Fibroblast of pulmonary artery (primary cell): ENCODE measurements around the gene TRIM34.
"Not testable (repeated sequence)": the region's sequence is repeated elsewhere in the genome, so short reads cannot be mapped to it uniquely, and the experiment has no call there.

Source experiments
- DNase-seq: peaks from one replicate; pipeline ENCODE4 v3.0.0-alpha.2; 2010; ENCODE audit warnings: low read depth
- H3K4me3 ChIP-seq: replicated peaks from 2 replicates; pipeline ENCODE4 v1.5.1; 2011; ENCODE audit warnings: low read depth, mild to moderate bottlenecking, control low read depth, low read length, moderate library complexity
- CTCF ChIP-seq: IDR thresholded peaks from 2 replicates; pipeline ENCODE4 v1.5.1; 2011; ENCODE audit warnings: mild to moderate bottlenecking, control low read depth, low read length, inconsistent platforms; ENCODE audit errors: missing control alignments

TRIM34 gene

GRCh38 chr11:5684646-5685362 lies 60.0 kb downstream of the TRIM34 start, which contains the start of gene TRIM5:
TRIM5 (minus strand) TSS chr11:5685074; CDS start chr11:5680177, 4,897 bp downstream.
- H3K4me3 ChIP-seq: peak within 1 kb of the TSS; percentile 62
- DNase-seq: peak; percentile 98
- TF ChIP-seq CTCF: peak; percentile 66

GRCh38 chr11:5686426-5686825 lies 61.6 kb downstream of the TRIM34 start:
- no peak for TF ChIP-seq CTCF
- DNase-seq: no peak
- no peak overlapping the region for H3K4me3 ChIP-seq

GRCh38 chr11:5688482-5688881 lies 63.7 kb downstream of the TRIM34 start:
- no peak for DNase-seq
- TF ChIP-seq CTCF: no peak
- no peak overlapping the region for H3K4me3 ChIP-seq

- peak; percentile 80 for DNase-seq
- H3K4me3 ChIP-seq: peak within 1 kb of the TSS; percentile 60
- no peak for TF ChIP-seq CTCF
Observed at GRCh38 chr11:5689551-5689983, 64.8 kb downstream of the TRIM34 start, which contains the start of gene TRIM22. TRIM22 (plus strand) TSS chr11:5689790; CDS start chr11:5696233, 6,443 bp downstream.

GRCh38 chr11:5690216-5690615 lies 65.4 kb downstream of the TRIM34 start:
- peak overlapping the region; percentile 60 for H3K4me3 ChIP-seq
- DNase-seq: peak; percentile 53
- no peak for TF ChIP-seq CTCF

GRCh38 chr11:5690736-5691135 lies 65.9 kb downstream of the TRIM34 start:
- H3K4me3 ChIP-seq: peak overlapping the region; percentile 60

GRCh38 chr11:5691238-5691963 lies 66.6 kb downstream of the TRIM34 start:
- not testable (repeated sequence) for DNase-seq
- H3K4me3 ChIP-seq: peak overlapping the region; percentile 60

More at GRCh38 chr11:5690736-5691135, 65.9 kb downstream of the TRIM34 start:
- DNase-seq: peak; percentile 29
- TF ChIP-seq CTCF: no peak
